ENCODE measurements around the gene CDK5RAP2.

The CDK5RAP2 gene

DNA sequence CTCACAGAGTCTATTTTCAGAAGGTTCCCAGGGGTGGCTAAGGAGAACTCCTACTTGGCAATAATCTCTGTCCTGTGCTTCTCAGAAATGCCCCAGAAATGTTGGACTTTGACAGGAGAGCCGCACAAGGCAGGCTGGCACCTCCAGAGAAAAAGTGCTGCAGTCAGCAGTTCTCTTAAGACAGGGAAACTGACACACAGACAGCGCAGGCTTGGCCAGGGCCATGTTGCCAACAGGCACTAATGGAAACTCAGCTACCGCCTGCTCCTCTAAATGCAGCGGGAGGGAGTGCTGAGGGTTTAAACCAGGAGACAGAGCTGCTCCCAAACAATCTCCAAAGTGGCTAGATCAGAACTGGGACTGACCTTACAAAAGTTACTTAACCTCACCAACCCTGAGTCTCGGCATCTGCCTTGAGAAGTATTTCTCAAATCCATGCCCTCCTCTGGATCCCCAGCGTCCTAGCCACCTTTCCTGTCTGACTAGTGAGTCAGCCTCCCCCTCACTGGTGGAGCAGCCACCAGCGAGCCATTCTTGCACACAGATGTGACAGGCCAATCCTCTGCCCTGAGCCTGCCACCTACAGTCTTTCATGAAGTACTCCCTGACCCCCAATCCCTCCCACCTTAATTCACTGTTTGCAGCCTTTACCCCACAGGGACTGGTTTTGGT is 186.4 kb downstream of the CDK5RAP2 start:
- no peak for DNase-seq

DNA sequence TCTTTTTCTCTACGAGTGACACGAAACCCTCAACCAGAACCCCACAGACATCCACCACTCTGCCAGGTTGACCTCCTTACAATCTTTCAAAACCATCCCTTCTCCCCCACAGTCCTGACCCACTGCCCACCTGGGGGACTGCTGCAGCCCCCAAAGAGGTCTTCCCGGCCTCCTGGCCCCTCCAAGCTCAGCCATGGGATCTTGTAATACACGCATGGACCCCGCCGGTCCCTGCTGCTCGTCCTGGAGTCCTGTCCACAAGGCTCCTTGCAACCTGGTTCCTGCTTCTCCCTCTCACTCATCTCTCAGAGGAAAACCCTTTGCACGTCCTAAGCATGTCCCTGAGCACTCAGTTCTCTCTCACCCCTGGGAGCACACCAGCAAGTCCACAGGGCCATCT is 187.3 kb downstream of the CDK5RAP2 start:
- DNase-seq, result no peak

DNA sequence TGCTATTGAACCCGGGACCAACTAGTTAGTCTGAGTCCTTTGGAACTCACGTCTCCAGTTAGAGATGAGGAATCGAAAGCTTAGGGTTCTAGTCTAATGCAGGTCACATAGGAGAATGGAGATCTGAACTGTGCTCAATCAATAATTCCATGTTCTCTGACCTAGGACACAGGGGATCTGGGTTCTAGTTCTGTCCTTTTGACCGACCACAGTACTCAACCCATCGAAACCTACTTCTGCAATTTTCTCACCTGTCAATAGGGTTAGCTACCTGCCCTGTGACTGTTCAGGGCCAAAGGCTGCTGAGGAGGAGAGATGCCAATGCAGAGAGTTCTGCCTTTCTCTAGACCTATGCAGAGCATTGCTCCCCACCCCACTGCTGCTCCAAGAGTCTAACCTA is 187.7 kb downstream of the CDK5RAP2 start:
- DNase-seq, result no peak

GRCh38 chr9:120391691-120392090 is 188.3 kb downstream of the CDK5RAP2 start:
- DNase-seq, result no peak

- no peak for DNase-seq
Measured at GRCh38 chr9:120390637-120391190, 189.3 kb downstream of the CDK5RAP2 start.

- no peak for DNase-seq
Measured at GRCh38 chr9:120389867-120390266, 190.1 kb downstream of the CDK5RAP2 start.

DNA sequence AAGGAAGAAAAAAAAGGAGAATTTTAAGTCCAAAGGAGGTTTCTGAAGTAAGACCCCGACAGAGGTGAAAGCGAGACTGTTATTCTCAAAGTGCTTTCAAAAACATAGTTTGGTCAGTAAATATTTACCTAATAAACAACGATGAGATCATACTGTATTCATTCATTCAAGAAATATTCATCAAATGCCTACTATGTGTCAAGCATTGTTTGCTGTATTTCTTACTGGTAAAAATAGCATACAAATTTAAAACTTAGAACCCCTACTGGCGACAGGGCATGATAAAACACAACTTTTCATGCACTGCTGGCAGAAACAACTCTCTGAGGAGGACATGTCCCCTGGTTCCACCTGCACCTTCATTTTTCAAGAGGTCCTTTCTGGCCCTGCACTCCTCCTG is 190.7 kb downstream of the CDK5RAP2 start:
- DNase-seq, result no peak

DNA sequence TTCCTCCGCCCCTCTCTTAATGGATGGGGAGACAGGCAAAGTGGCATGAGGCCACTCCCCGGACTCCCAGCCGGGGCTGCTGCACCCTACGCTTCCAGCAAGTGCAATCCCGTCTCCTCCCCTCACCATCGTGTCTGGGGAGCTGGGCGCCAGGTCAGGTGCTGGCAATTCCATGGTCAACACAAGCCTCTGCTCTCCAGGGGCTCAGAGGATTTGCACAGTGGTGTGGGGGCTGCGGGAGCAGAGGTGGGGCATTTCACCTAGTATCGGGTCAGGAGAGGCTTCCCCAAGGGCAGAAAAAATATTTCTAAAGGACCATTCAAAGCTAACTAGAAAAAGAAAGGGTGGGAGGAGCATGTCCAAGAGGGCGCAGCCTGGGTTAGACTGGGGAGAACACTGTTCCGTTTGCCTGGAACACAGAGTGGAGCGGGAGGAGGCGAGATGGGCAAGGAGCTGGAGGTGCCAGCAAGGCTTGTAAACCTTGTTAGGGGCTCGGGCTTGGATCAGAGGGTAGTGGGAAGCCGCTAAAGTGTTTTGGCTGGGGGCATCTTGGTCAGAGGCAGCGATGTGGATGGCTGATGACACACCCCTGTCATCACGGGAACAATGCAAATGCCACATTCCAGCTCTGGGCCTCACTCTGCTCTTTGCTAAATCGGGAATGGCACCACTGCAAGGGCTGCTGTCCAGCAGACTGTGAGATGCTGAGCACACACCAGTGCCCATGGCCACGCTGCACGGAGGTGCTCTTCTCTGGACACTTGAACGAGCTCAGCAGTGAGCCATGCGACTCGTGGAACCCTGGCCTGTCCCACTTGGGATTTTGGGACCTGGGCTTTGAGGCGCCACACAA is 191.7 kb downstream of the CDK5RAP2 start:
- DNase-seq, result no peak

GRCh38 chr9:120387257-120388002 is 192.5 kb downstream of the CDK5RAP2 start:
- no peak for DNase-seq

- DNase-seq, result no peak
Measured at GRCh38 chr9:120386390-120387131, 193.4 kb downstream of the CDK5RAP2 start.

- DNase-seq, result no peak
Measured at GRCh38 chr9:120385606-120386389, 194.2 kb downstream of the CDK5RAP2 start.

DNA sequence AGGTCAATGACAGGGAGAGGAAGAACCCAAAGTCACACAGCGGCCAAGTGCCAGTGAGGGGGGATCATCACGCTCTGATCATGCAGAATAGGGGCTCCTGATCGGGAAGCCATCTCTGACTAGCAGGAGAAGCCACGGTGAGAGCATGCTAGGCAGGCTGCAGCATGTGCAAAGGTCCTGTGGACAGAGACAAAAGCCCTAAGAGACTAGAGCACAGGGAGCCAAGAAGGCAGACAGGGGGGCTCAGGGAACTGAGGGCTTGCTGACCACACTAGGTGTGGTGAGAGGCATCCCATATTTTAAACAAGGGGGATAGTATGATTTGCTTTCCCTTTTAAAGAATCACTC is 195.1 kb downstream of the CDK5RAP2 start:
- no peak for DNase-seq

GRCh38 chr9:120383999-120384924 is 195.7 kb downstream of the CDK5RAP2 start:
- DNase-seq, result no peak

- DNase-seq, result no peak
Measured at GRCh38 chr9:120383611-120383998, 196.4 kb downstream of the CDK5RAP2 start.

- no peak for DNase-seq
Measured at GRCh38 chr9:120382453-120382852, 197.5 kb downstream of the CDK5RAP2 start.

DNA sequence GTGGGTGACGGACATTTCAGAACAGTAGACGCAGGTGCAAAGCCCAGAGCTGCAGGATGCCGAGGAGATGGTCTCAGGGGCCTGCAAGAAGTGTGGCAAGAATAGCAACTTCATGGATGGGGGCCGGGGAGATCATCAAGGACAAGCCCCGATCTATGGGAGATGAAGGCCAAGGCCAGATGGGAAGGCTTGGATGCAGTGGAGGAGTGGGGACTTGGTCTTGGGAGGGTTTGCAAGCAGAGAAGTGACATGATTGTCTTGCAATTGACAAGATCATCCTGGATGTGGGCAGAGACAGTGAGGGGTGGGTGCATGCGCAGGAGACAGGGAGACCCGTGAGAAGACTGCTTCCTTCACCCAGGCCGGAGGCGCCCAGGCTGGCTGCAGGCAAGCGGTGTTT is 198.1 kb downstream of the CDK5RAP2 start:
- DNase-seq, result no peak

- no peak for DNase-seq
Measured at GRCh38 chr9:120379611-120380010, 200.4 kb downstream of the CDK5RAP2 start.

DNA sequence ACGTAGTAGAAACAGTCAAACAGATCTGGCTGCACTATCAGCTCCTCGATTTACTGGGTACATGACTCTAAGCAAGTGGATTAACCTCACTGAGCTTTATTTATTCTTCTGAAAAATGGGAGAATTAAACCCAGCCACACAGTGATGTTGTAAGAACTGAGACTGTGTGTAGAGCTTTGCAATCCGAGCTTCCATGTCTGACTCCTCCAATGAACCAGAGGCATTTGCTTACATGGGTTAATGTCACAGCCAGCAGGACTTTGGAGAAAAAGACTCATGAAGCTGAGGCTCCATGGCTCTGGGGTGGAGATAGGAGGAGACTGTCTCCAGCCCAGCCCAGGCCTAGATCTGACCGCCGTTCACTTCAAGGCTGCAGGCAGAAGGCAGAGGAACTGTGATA is 201.3 kb downstream of the CDK5RAP2 start:
- no peak for DNase-seq

DNA sequence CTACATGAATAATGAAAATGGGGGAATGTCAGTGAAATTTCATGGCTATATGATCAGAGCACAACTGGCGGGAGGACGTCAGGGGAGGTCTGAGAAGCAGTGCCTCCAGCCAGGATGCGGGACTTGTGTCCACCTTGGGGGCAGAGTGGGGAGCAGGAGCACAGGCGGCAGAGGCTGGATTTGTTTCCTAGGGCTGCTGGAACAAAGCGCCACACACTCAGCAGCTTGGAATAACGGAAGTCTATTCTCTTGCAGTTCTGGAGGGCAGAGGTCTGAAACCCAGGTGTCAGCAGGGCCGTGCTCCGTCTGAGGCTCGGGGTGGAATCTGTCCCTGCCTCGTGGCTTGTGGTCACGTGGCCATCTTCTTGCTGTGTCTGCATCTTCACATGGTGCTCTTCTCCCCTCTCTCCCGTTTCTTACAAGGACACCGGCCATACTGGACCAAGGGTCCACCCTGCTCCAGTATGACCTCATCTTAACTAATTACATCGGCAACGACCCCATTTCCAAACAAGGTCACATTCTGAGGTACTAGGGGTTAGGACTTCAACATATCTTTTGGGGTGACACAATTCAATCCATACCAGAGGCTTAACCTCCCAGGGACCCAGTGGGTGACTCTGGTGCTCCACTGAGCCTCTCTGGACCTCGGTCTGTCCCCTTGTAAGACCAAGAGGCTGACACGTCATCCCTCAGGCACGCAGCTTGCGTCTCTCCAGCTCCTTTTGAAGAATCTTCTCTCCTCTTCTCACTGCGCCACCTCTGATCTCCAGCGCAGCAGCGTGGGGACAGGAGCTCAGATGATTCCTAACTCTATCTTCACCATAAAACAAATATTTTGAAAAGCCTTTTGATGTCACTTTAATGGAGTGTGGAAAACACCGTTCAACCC is 202.5 kb downstream of the CDK5RAP2 start:
- DNase-seq, result no peak

DNA sequence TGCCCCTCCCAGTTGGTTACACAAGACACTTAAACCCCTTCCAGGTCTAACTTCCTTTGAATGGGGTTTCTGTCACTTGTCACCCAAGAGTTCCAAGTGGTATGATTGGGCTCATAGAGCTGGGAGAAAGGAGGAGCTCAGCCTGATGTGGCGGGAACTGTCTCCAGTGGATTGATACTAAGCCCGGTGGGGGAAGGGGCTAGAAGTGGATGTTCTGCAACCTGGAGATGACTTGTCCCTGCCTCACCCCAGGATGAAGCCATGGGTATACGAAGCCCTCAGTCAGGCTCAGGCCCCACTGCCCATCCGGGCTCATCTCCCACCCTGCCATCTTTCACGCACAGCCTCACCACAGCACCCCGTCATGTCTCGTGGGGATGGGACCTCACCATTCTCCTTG is 203.9 kb downstream of the CDK5RAP2 start:
- no peak for DNase-seq

Measured in CD4-positive, alpha-beta T cell treated with Interleukin-12 subunit alpha and Interleukin-12 subunit beta, for 1 hour (primary cell).